Peyer's patch (tissue), 4 donors: ENCODE data around the gene ADAMTS14. TPM values are rescaled to one million over a fixed set of nuclear protein-coding genes. Genes with fewer than 3 reads are reported as not detected.

Experiments
- DNase-seq, 3 donors: peaks; one replicate each; pipeline ENCODE4 v3.0.0-alpha.2; 2017 to 2019
- H3K27ac ChIP-seq, 4 donors: fragments of 200-600 bp; sonication (generic); one replicate each; pipeline ENCODE4 v1.5.1; 2016 to 2019
- H3K27me3 ChIP-seq, 2 donors: fragments of 200-600 bp; sonication (generic); one replicate each; pipeline ENCODE4 v1.5.1; 2019
- H3K36me3 ChIP-seq, 3 donors: fragments of 200-600 bp; sonication (generic); one replicate each; pipeline ENCODE4 v1.5.1; 2016 to 2019
- H3K4me1 ChIP-seq, 4 donors: fragments of 200-600 bp; sonication (generic); one replicate each; pipeline ENCODE4 v1.5.1; 2016 to 2019
- H3K4me3 ChIP-seq, 4 donors: fragments of 200-600 bp; sonication (generic); 1 replicate in 3 of 4; 2 replicates in 1 of 4; pipeline ENCODE4 v1.5.1; 2016 to 2019; ENCODE audit warnings: mild to moderate bottlenecking in 1 of 4
- H3K9me3 ChIP-seq, 4 donors: fragments of 200-600 bp; sonication (generic); one replicate each; pipeline ENCODE4 v1.5.1; 2016 to 2019; ENCODE audit warnings: mild to moderate bottlenecking in 1 of 4
- CTCF ChIP-seq, 6 experiments: fragments of 450-650 bp in 4 of 6; fragments of 200-600 bp in 2 of 6; sonication (generic) in 1 of 6; IDR thresholded peaks; one replicate each; pipeline ENCODE4 v1.5.1; 2017 to 2019; ENCODE audit warnings: antibody characterized with exemption in 6 of 6, mild to moderate bottlenecking in 3 of 6, moderate library complexity in 1 of 6
- POLR2A ChIP-seq, 2 donors: fragments of 450-650 bp; IDR thresholded peaks; one replicate each; pipeline ENCODE4 v1.5.1; 2017; ENCODE audit warnings: antibody characterized with exemption in 2 of 2, mild to moderate bottlenecking in 2 of 2, moderate library complexity in 2 of 2
- total RNA-seq, 4 donors: library from RNA; depleted of rRNA; stranded (reverse); fragments of >200 nt; gene quantifications; one replicate each; pipeline ENCODE4 v1.1.0, GENCODE V29; 2016

ADAMTS14 gene, protein sequence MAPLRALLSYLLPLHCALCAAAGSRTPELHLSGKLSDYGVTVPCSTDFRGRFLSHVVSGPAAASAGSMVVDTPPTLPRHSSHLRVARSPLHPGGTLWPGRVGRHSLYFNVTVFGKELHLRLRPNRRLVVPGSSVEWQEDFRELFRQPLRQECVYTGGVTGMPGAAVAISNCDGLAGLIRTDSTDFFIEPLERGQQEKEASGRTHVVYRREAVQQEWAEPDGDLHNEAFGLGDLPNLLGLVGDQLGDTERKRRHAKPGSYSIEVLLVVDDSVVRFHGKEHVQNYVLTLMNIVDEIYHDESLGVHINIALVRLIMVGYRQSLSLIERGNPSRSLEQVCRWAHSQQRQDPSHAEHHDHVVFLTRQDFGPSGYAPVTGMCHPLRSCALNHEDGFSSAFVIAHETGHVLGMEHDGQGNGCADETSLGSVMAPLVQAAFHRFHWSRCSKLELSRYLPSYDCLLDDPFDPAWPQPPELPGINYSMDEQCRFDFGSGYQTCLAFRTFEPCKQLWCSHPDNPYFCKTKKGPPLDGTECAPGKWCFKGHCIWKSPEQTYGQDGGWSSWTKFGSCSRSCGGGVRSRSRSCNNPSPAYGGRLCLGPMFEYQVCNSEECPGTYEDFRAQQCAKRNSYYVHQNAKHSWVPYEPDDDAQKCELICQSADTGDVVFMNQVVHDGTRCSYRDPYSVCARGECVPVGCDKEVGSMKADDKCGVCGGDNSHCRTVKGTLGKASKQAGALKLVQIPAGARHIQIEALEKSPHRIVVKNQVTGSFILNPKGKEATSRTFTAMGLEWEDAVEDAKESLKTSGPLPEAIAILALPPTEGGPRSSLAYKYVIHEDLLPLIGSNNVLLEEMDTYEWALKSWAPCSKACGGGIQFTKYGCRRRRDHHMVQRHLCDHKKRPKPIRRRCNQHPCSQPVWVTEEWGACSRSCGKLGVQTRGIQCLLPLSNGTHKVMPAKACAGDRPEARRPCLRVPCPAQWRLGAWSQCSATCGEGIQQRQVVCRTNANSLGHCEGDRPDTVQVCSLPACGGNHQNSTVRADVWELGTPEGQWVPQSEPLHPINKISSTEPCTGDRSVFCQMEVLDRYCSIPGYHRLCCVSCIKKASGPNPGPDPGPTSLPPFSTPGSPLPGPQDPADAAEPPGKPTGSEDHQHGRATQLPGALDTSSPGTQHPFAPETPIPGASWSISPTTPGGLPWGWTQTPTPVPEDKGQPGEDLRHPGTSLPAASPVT
- 10 to 100 TPM in 1 of 4 donors, 1 to 10 TPM in 3; 2.3 to 10.7 (median 4.2) TPM for total RNA-seq

DNA sequence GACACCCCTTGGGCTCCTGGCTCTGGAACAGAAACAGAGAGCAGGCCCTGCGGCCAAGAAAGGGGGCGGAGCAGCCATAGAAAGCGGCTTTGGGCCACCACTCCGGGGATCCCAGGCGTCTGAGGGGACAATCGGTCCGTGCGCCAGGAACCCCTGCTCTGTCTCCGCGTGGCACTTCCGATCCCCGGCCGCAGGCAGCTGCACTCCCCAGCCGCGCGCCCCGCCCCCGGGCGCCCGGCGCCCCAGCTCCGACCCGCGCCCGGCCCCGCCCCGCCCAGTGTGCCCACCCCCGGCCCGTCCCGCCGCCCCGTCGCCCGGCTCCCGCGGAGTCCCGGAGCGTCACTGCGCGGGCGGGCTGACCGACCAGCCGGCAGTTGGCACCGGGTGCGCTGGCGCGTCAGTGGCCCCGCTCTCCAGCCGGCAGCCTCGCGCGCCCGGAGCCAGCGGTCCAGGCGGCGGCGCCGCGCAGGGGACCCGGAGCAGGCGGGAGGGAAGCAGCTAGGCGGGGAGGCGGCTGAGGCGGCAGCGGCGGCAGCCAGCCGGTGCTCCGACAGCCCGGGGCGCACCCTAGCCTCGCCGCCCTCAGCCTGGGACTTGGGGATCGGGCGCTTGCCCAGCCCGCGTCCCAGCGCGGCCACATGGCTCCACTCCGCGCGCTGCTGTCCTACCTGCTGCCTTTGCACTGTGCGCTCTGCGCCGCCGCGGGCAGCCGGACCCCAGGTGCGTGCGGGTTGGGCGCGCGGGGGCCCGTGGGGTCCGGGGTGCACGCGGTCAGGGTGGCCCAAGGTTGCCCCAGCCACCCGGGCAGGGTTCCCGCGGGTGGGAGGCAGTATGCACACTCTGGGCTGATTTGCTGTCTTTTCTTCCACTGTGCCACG, at the start of gene ADAMTS14:
ADAMTS14 (plus strand) TSS at position 342 of the 878 bp plus-strand sequence; CDS start at position 639, 297 bp downstream.
- H3K9me3 ChIP-seq, result no peaks in the 10 kb centered on the region
- no peak for DNase-seq
- H3K4me3 ChIP-seq, result peak within 1 kb of the TSS; percentile 11 to 50 (median 42)
- H3K36me3 ChIP-seq, result no peaks in the 10 kb centered on the region
- peaks cover 0 to 17% (median 0%) of the 10 kb centered on the region in 4 donors for H3K4me1 ChIP-seq
- no peaks in the 10 kb centered on the region for H3K27me3 ChIP-seq
- peak within 1 kb of the TSS in 3 of 4 donors; percentile 42 to 74 (median 67) for H3K27ac ChIP-seq
- no peak for TF ChIP-seq CTCF (IDR thresholded peaks at IDR 0.05)
- TF ChIP-seq POLR2A (IDR thresholded peaks at IDR 0.05), result no peak

GRCh38 chr10:70622541-70622940, 49.8 kb upstream of the ADAMTS14 start:
- no peak for TF ChIP-seq CTCF (IDR thresholded peaks at IDR 0.05)
- TF ChIP-seq POLR2A (IDR thresholded peaks at IDR 0.05), result no peak
- DNase-seq, result no peak
- Histone ChIP-seq H3K4me3 (no peak overlapping the region), H3K27me3 (no peaks in the 10 kb centered on the region), H3K27ac (no peak overlapping the region), H3K4me1 (no peaks in the 10 kb centered on the region), H3K36me3 (no peaks in the 10 kb centered on the region), H3K9me3 (peaks cover 0 to 6% (median 0%) of the 10 kb centered on the region in 4 donors)

DNA sequence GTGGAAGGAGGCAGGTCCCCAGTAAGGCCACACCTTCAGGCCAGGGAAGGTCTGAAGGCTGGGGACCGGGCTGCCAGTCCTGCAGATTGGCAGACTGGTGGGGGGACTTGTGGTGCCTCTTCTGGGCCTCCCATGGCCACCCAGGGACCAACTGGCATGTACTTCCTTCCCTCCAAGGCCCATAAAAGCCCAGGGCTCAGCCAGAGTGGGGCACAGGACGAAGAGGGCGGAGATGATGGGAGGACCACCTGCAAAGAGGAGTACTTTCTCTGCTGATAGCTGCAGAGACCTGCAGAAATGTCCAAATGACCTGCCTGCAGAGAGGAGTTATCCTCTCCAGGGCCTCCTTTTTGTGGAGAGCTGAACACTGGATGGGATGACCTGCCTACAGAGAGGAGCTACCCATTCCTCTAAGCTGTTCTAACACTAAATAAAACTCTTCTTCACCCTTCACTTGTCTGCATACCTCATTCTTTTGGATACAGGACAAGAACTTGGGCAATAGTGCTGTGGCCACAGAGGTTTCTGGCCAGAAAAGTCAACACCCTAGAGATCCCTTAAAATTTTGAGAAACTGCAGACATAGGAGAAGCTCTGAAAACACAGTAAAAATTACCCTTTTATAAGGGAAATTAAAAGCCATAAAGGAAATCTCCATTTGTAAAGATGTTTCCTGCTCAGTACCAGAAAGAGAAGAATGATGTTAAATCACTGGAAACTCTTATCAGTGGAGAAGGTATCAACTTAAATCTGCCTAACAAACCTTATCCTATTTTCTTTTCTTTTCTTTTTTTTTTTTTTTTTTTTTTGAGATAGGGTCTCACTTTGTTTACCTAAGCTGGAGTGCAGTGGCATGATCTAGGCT, 49.1 kb upstream of the ADAMTS14 start:
- Histone ChIP-seq H3K4me1 (no peaks in the 10 kb centered on the region), H3K4me3 (no peak overlapping the region), H3K36me3 (no peaks in the 10 kb centered on the region), H3K27ac (no peak overlapping the region), H3K27me3 (no peaks in the 10 kb centered on the region), H3K9me3 (peaks cover 0 to 6% (median 0%) of the 10 kb centered on the region in 4 donors)
- no peak for DNase-seq
- TF ChIP-seq CTCF (IDR thresholded peaks at IDR 0.05), result no peak
- TF ChIP-seq POLR2A (IDR thresholded peaks at IDR 0.05), result no peak

- Histone ChIP-seq H3K9me3 (no peaks in the 10 kb centered on the region), H3K27ac (no peak overlapping the region), H3K27me3 (no peaks in the 10 kb centered on the region), H3K36me3 (no peaks in the 10 kb centered on the region), H3K4me3 (no peak overlapping the region), H3K4me1 (no peaks in the 10 kb centered on the region)
- DNase-seq, result no peak
- TF ChIP-seq POLR2A (IDR thresholded peaks at IDR 0.05) (no peak), CTCF (IDR thresholded peaks at IDR 0.05) (no peak)
These were observed 46.2 kb upstream of the ADAMTS14 start for GRCh38 chr10:70626056-70626455.
